HG02642 (cell line): ENCODE measurements around the gene NCKAP5.

Source experiments
- ATAC-seq: cut with Tn5 transposase; IDR thresholded peaks from one replicate; pipeline ENCODE4 v1.9.1; 2021; ENCODE audit warnings: mild to moderate bottlenecking; ENCODE audit not compliant: unreplicated experiment, poor library complexity

NCKAP5 gene

DNA sequence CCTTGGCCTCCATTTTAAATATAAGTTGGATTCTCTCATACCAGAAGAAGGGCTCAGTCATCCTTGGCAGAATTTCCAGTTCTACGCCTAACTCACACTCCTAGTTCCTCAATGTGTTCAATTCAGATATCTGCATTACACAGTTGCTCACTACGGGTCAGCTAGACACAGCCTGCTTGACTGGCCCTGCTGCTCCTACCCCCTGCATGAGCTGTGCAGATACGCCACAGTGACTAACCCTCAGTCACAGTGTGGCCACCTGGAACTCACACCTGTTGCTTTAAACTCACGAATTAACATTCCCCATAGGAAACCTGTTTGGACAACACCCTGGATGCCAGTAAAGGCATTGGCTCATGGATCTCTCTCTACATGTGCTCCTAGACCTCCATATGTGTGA is 429.6 kb downstream of the NCKAP5 start:
- no peak for ATAC-seq

GRCh38 chr2:133135035-133135654 is 433.1 kb downstream of the NCKAP5 start:
- no peak for ATAC-seq

DNA sequence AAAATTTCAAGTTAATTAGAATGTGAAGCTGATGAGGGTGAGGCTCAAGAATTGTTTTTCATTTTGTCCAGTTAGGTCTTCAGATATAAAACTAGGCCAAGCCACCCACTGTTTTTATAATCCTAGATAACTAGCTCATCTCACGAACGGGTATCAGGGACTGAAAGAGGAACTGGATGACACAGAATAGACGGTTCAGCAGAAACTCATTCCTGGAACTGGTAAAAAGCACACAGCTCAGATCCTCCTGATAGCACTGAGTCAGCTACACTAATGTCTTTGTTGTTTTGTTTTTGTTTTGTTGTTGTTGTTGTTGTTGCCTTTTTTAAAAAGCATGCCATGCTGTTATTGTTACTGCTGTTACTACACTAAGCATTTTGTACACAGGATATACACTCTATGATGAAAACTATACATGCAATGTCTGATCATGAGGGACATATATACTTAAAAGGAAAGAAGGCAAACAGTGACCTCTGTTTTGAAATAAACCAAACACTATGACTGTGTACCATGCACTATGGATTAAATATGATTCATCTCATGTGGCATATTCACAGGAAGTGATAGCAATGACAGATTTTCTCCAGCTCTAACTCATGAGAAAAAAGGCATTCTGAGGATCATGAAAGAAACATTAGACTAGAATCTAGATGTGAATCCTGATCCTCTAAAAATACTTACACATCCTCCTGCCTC is 437.6 kb downstream of the NCKAP5 start:
- no peak for ATAC-seq

DNA sequence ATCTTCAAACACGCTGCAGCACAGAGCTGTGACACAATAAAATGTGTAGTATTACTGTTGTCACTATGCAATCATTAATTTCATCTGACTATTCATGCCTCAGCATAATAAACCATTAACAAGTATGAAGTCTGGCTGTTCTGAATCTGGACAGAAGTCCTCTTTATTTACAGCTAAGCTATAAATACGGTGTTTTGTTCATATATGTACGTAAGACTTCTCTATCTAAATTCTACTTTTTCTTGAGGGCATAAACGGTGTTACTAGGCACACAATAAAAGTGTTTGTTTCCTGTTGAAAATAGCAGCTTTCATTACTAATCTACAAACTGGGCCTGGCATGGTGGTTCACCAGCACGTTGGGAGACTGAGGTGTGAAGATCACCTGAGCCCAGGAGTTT is 443.8 kb downstream of the NCKAP5 start:
- no peak for ATAC-seq

GRCh38 chr2:133123904-133124303 is 444.4 kb downstream of the NCKAP5 start:
- no peak for ATAC-seq

GRCh38 chr2:133123393-133123792 is 444.9 kb downstream of the NCKAP5 start:
- no peak for ATAC-seq

GRCh38 chr2:133122529-133122928 is 445.7 kb downstream of the NCKAP5 start:
- no peak for ATAC-seq

GRCh38 chr2:133120310-133120709 is 448.0 kb downstream of the NCKAP5 start:
- ATAC-seq: no peak

- ATAC-seq: no peak
Observed at GRCh38 chr2:133110201-133110600, 458.1 kb downstream of the NCKAP5 start.

DNA sequence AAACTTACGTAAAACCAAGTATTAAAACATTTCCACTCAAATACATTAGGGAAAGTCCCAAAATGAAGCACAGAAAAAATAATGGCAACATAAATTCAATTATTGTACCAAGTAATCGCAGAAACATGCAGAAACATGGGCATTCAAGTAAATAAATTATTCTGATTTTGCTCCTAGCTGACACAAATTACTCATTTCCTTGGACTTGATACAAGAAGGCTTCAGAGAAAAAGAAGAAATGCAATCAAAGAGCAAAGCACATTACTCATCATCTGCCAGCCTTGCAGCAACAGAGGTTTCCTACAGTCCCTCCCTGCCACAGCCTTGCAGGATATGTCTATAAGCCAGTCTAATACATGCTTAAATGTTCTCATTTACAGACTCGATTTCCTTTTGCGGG is 458.5 kb downstream of the NCKAP5 start:
- ATAC-seq: no peak

DNA sequence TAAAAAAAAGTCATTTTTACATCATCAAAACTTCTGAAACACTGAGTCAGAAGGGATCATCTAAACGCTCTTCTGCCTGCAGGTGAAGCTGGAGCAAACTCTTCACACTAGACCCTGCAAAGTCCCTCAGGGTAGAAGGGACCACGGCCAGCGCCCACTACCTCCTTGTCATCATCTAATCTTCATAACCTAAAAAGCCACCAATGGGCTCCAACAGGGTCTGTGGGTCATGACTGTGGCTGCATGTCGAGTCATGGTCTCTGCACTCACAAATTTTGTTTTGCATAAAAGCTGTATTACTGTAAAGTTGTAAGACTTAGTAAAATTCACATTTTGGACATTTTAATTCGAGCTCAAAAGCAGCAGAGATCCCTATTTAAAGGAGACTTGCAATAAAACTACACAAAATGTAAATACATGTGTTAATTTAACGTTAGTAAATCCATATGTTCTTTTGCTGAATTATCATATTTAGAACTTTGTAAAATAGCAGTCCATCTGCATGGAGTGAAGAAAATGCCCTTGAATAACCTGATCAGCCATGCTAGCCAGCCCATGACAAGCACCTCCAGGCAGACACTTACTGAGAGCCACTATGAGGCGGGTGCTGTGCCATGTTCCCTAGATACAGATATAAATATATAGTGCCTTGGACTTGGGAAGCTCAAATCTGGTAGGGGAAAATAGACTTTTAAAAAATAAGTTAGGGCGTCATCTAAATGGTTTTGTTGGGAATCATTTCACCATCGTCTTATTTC is 461.0 kb downstream of the NCKAP5 start:
- ATAC-seq: no peak

DNA sequence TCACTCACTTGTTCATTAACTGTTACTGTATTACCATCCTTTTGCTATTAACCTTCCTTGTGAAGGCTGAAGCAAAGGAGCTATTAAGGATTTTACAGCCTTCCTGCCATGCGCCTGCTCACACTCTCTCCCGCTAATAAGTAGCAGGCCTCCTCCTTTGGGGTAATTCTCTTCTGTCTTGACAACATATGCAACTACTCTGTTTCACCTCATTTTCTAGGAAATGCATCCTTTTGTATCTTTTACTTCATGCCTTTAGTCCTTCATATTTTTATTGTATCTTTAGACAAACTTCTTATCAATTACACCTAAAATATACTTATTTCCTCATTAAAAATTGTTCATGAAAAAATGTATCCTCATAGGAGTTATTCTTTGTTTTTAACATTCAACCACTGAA is 463.4 kb downstream of the NCKAP5 start:
- ATAC-seq: no peak

GRCh38 chr2:133098787-133099186 is 469.5 kb downstream of the NCKAP5 start:
- no peak for ATAC-seq

DNA sequence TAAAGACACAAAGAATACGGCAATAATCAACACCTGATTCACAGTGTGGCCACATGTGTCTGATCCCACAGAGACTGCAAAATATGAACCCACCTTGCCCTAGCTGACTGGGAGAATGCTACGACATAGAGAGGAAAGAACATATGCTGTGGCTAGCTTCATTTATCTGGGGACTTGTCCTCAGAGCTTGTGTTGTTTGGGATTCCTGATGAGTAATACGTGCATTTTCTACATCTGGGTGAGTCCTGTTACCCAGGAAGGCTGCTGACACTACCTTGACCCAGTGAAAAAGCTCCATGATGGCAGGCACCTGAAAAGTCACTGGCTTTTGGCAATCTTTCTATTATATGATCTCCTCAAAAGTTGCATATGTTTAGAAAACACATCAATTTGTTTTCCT is 470.6 kb downstream of the NCKAP5 start:
- ATAC-seq: no peak

GRCh38 chr2:133092571-133092970 is 475.7 kb downstream of the NCKAP5 start:
- no peak for ATAC-seq

DNA sequence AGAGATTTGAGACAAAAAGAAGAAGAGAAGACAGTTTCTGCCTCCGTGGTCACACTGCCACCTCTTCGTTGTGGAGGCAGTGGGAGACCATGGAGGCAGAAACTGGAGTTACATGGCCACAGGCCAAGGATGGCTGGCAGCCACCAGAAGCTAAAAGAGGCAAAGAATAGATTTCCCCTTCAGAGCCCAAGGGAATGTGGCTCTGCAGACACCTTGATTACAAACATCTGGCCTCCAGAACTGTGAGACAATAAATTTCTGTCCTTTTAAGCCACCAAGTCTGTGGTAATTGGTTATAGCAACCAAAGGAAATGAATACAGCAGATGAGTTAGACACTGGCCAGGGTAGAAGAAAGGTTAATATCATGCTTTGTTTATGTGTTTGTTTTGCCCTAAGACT is 477.9 kb downstream of the NCKAP5 start:
- ATAC-seq: no peak

GRCh38 chr2:133086176-133086575 is 482.1 kb downstream of the NCKAP5 start:
- no peak for ATAC-seq

DNA sequence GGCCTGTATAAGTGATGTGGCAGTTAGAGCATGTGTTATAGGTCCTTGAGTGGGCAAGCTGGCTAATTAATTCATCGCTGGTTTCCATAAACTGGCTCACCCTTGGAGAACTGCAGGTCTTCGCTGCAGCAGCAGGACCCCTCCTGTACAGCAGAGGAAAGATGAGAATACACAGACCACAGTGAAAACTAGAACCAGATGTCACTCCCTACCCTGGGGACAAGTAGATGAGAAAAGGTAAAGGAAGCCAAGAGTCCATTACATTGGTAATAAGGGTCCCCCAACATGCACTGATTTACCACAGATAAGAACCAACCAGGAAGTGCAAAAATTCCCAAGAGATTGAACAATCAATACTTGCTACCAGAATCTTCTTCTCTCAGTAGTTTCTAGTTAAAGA is 482.6 kb downstream of the NCKAP5 start:
- no peak for ATAC-seq

DNA sequence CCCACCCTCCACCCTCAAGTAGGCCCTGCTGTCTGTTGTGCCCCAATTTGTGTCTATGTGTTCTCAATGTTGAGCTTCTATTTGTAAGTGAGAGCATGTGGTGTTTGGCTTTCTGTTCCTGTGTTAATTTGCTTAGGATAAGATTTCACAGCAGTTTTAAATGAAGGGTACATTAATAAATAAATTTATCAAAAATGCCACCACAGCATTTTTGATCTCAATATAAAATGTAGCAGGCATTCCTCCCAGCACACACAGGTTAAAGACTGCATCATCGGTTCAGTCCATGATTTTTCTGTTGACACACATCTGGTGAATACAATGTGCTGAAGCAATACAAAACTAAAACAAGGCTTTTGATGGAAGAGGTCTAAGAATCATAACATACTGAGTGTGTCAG is 486.2 kb downstream of the NCKAP5 start:
- no peak for ATAC-seq

- ATAC-seq: no peak
Observed at GRCh38 chr2:133080822-133081221, 487.4 kb downstream of the NCKAP5 start.

- ATAC-seq: no peak
Observed at GRCh38 chr2:133078667-133079411, 489.4 kb downstream of the NCKAP5 start.
